ENCODE results near the gene RAB30.

Gene RAB30

DNA sequence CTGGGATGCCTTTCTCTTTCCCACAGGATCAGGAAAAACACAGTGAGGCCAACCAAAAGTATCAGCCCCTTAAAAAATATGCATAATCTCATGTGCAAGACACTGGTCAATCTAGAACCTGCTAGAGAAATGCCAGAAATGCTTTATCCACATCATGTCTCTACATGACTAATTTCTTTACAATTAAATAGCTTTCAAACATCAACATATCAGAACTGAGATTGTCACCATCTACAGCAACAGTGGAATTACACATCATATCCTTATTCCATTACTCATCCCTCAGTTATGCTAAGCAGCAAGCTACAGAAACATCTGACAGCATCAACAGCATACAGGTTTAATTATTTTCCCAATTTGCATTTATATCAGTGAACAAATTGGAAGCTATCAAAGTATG lies 91.4 kb downstream of the RAB30 start:
- no peak overlapping the region for H2AFZ ChIP-seq (ENCODE audit: low read depth, low read length)
- TF ChIP-seq EZH2phosphoT487 (IDR thresholded peaks at IDR 0.05; ENCODE audit: low read depth) (no peak), CTCF (IDR thresholded peaks at IDR 0.05; ENCODE audit: low read depth, low read length) (no peak)
- peaks cover 40% of the 10 kb centered on the region for H3K4me1 ChIP-seq (ENCODE audit: low read length)
- no peaks in the 10 kb centered on the region for H3K27me3 ChIP-seq (ENCODE audit: low read depth, low read length)
- H3K79me2 ChIP-seq (ENCODE audit: low read length): peaks cover 87% of the 10 kb centered on the region
- H3K4me3 ChIP-seq (ENCODE audit: low read length): no peak overlapping the region
- H3K4me2 ChIP-seq (ENCODE audit: low read length): no peak overlapping the region
- H4K20me1 ChIP-seq (ENCODE audit: insufficient read depth, low read length): peaks cover 27% of the 10 kb centered on the region
- H3K27ac ChIP-seq (ENCODE audit: low read length): 0 out of 2 replicates have a peak overlapping the region, but pooled peaks have one; percentile 0
- H3K9me3 ChIP-seq (ENCODE audit: insufficient read depth, low read length): no peaks in the 10 kb centered on the region
- H3K36me3 ChIP-seq (replicated peaks; ENCODE audit: low read depth, low read length): peaks cover 76% of the 10 kb centered on the region
- no peak overlapping the region for H3K9ac ChIP-seq (ENCODE audit: low read length)

DNA sequence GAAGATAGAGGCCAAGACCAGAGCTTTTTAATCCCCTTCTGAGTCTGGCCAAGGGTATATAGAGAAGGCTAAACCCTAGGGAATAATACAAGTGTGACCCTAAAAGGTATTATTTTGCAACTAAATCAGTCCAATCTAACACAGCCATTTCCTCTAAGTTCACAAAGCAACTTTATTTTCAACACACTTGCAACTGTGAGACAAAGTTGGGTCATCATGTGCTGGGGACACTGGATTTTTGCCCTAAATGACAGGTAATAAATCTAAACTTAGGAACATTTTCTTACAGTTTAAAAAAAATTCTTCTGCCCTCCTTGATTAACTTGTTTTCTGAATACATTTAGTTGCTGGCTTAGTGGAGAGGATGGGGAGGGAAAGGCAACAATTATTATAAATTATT lies 91.9 kb downstream of the RAB30 start:
- Histone ChIP-seq H3K9me3 (ENCODE audit: insufficient read depth, low read length) (no peaks in the 10 kb centered on the region), H3K4me2 (ENCODE audit: low read length) (no peak overlapping the region), H3K4me1 (ENCODE audit: low read length) (peaks cover 45% of the 10 kb centered on the region), H2AFZ (ENCODE audit: low read depth, low read length) (no peak overlapping the region), H3K4me3 (ENCODE audit: low read length) (no peak overlapping the region), H3K9ac (ENCODE audit: low read length) (no peak overlapping the region), H4K20me1 (ENCODE audit: insufficient read depth, low read length) (peaks cover 27% of the 10 kb centered on the region), H3K27me3 (ENCODE audit: low read depth, low read length) (no peaks in the 10 kb centered on the region), H3K27ac (ENCODE audit: low read length) (0 out of 2 replicates have a peak overlapping the region, but pooled peaks have one; percentile 0), H3K36me3 (replicated peaks; ENCODE audit: low read depth, low read length) (peaks cover 74% of the 10 kb centered on the region), H3K79me2 (ENCODE audit: low read length) (peaks cover 89% of the 10 kb centered on the region)
- no peak for TF ChIP-seq EZH2phosphoT487 (IDR thresholded peaks at IDR 0.05; ENCODE audit: low read depth)
- TF ChIP-seq CTCF (IDR thresholded peaks at IDR 0.05; ENCODE audit: low read depth, low read length): no peak

- no peak overlapping the region for H3K4me3 ChIP-seq (ENCODE audit: low read length)
- no peaks in the 10 kb centered on the region for H3K27me3 ChIP-seq (ENCODE audit: low read depth, low read length)
- peaks cover 58% of the 10 kb centered on the region for H3K4me1 ChIP-seq (ENCODE audit: low read length)
- H3K27ac ChIP-seq (ENCODE audit: low read length): peak overlapping the region; percentile 10; the same call in 1 of the 2 replicates
- peaks cover 66% of the 10 kb centered on the region for H3K36me3 ChIP-seq (replicated peaks; ENCODE audit: low read depth, low read length)
- TF ChIP-seq EZH2phosphoT487 (IDR thresholded peaks at IDR 0.05; ENCODE audit: low read depth) (no peak), CTCF (IDR thresholded peaks at IDR 0.05; ENCODE audit: low read depth, low read length) (no peak)
- H3K79me2 ChIP-seq (ENCODE audit: low read length): peaks cover 90% of the 10 kb centered on the region
- no peaks in the 10 kb centered on the region for H3K9me3 ChIP-seq (ENCODE audit: insufficient read depth, low read length)
- H3K9ac ChIP-seq (ENCODE audit: low read length): no peak overlapping the region
- peak overlapping the region; percentile 28; the same call in 1 of the 2 replicates for H3K4me2 ChIP-seq (ENCODE audit: low read length)
- H2AFZ ChIP-seq (ENCODE audit: low read depth, low read length): no peak overlapping the region
- H4K20me1 ChIP-seq (ENCODE audit: insufficient read depth, low read length): peaks cover 22% of the 10 kb centered on the region
Measured at GRCh38 chr11:82978422-82979099, 93.1 kb downstream of the RAB30 start.

DNA sequence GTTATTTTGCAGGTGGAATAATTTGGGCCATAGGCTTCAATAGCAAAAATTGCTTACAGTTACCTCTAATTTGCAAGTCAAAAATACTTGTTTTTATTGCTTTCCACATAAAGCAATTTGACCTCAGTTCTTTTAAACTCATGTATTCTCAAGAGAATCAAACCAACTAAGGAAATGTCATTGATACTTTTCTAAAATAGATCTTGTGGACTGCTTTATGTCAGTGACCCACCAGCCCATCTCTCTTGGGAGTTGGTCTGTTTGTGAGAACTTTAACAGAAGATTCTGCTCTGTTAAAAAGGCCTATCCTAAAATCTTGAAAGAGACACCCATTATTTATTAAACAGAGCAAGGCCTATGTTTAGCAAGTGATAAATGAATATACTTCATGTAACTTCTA lies 94.9 kb downstream of the RAB30 start:
- Histone ChIP-seq H3K27ac (ENCODE audit: low read length) (0 out of 2 replicates have a peak overlapping the region, but pooled peaks have one; percentile 3), H3K9me3 (ENCODE audit: insufficient read depth, low read length) (no peaks in the 10 kb centered on the region), H3K4me1 (ENCODE audit: low read length) (peaks cover 75% of the 10 kb centered on the region), H3K4me2 (ENCODE audit: low read length) (no peak overlapping the region), H4K20me1 (ENCODE audit: insufficient read depth, low read length) (peaks cover 19% of the 10 kb centered on the region), H2AFZ (ENCODE audit: low read depth, low read length) (no peak overlapping the region), H3K79me2 (ENCODE audit: low read length) (peaks cover 96% of the 10 kb centered on the region), H3K36me3 (replicated peaks; ENCODE audit: low read depth, low read length) (peaks cover 61% of the 10 kb centered on the region), H3K9ac (ENCODE audit: low read length) (no peak overlapping the region), H3K27me3 (ENCODE audit: low read depth, low read length) (no peaks in the 10 kb centered on the region), H3K4me3 (ENCODE audit: low read length) (no peak overlapping the region)
- TF ChIP-seq CTCF (IDR thresholded peaks at IDR 0.05; ENCODE audit: low read depth, low read length) (no peak), EZH2phosphoT487 (IDR thresholded peaks at IDR 0.05; ENCODE audit: low read depth) (no peak)
